ENCODE measurements around the gene CCDC83. TPM values are rescaled to one million over a fixed set of nuclear protein-coding genes. Genes with fewer than 3 reads are reported as not detected.

CCDC83 gene
- total and polyA plus RNA-seq, 2 experiments from 2014 or later, result not detected

DNA sequence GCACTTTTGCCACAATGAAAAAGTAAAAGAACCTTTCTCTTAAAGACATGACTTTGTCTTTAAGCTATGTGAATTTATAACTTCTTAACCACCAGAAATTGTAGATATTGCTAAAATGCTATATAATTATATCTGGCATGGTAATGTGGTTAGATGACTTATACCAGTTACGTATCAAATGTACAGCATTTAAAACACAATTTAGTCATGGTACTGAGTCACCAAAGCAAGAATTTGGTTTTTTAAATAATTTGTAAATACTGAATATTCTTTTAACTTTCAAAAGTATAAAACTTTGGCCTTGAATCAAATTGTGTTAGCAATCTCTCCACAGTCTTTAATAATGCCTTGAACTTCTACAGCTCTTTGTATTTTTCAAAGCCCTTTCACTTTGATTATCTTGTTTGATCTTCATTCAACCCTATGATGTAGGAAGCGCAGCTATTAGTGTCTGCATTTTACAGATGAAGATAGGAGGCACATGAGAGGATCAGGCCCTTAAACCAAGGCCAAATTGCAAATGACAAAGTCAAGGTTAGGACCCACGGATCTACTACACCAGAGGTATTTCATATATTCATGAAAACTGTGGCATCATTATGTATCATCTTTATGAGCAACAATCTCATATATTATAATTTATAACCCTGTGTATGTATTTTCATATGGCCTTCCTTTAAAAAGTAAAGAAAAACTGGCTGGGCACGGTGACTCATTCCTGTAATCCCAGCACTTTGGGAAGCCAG, 39.8 kb upstream of the CCDC83 start:
- H3K4me3 Mint-ChIP-seq, result no peak overlapping the region
- H3K27me3 ChIP-seq (ENCODE audit: insufficient read depth), result peaks cover 23% of the 10 kb centered on the region
- H3K36me3 Mint-ChIP-seq (ENCODE audit: low read depth), result no peaks in the 10 kb centered on the region
- no peak overlapping the region for H3K27ac Mint-ChIP-seq
- no peak overlapping the region for H2AFZ ChIP-seq
- no peak for ATAC-seq
- no peaks in the 10 kb centered on the region for H3K9me3 Mint-ChIP-seq
- H4K20me1 ChIP-seq (replicated peaks; ENCODE audit: insufficient read depth), result no peaks in the 10 kb centered on the region
- H3K27me3 Mint-ChIP-seq (ENCODE audit: insufficient read depth, low read depth, poor library complexity), result peaks cover 17% of the 10 kb centered on the region
- no peak overlapping the region for H3K27ac ChIP-seq (ENCODE audit: low read depth)
- H3K4me1 ChIP-seq (ENCODE audit: insufficient read depth), result no peaks in the 10 kb centered on the region
- 0 out of 2 replicates have a peak, but pooled peaks cover 4% of the 10 kb centered on the region for H3F3A ChIP-seq (replicated peaks; ENCODE audit: low read depth)
- no peak overlapping the region for H3K4me2 ChIP-seq
- H3K9me2 ChIP-seq (ENCODE audit: insufficient read depth), result no peaks in the 10 kb centered on the region
- no peak overlapping the region for H3K4me3 ChIP-seq
- H3K4me1 Mint-ChIP-seq, result peaks cover 4% of the 10 kb centered on the region; the same call in 2 of the 3 replicates
- no peaks in the 10 kb centered on the region for H3K79me2 ChIP-seq (replicated peaks; ENCODE audit: insufficient read depth)
- H3K36me3 ChIP-seq (ENCODE audit: insufficient read depth), result no peaks in the 10 kb centered on the region
- TF ChIP-seq, protein P1, sequence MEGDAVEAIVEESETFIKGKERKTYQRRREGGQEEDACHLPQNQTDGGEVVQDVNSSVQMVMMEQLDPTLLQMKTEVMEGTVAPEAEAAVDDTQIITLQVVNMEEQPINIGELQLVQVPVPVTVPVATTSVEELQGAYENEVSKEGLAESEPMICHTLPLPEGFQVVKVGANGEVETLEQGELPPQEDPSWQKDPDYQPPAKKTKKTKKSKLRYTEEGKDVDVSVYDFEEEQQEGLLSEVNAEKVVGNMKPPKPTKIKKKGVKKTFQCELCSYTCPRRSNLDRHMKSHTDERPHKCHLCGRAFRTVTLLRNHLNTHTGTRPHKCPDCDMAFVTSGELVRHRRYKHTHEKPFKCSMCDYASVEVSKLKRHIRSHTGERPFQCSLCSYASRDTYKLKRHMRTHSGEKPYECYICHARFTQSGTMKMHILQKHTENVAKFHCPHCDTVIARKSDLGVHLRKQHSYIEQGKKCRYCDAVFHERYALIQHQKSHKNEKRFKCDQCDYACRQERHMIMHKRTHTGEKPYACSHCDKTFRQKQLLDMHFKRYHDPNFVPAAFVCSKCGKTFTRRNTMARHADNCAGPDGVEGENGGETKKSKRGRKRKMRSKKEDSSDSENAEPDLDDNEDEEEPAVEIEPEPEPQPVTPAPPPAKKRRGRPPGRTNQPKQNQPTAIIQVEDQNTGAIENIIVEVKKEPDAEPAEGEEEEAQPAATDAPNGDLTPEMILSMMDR (conservative IDR thresholded peaks at IDR 0.05; ENCODE audit: low read depth in 2 of 2), result no peak
- TF ChIP-seq EZH2 (IDR thresholded peaks at IDR 0.05; ENCODE audit: low read depth, unreplicated experiment) (no peak), CREB1 (CRISPR knock-in tag; IDR thresholded peaks at IDR 0.05; ENCODE audit: low read depth) (no peak), ZNF331 (CRISPR knock-in tag; IDR thresholded peaks at IDR 0.05; ENCODE audit: low read depth) (no peak), JUNB (IDR thresholded peaks at IDR 0.05; ENCODE audit: unreplicated experiment) (no peak), NANOG (IDR thresholded peaks at IDR 0.05; ENCODE audit: borderline replicate concordance) (no peak), EZH2phosphoT487 (IDR thresholded peaks at IDR 0.05; ENCODE audit: unreplicated experiment) (no peak), ZNF114 (CRISPR knock-in tag; IDR thresholded peaks at IDR 0.05) (no peak), STAT1 (IDR thresholded peaks at IDR 0.05; ENCODE audit: unreplicated experiment) (no peak), POLR2AphosphoS5 (IDR thresholded peaks at IDR 0.05; ENCODE audit: low read depth) (no peak)
- TF ChIP-seq, protein P2, sequence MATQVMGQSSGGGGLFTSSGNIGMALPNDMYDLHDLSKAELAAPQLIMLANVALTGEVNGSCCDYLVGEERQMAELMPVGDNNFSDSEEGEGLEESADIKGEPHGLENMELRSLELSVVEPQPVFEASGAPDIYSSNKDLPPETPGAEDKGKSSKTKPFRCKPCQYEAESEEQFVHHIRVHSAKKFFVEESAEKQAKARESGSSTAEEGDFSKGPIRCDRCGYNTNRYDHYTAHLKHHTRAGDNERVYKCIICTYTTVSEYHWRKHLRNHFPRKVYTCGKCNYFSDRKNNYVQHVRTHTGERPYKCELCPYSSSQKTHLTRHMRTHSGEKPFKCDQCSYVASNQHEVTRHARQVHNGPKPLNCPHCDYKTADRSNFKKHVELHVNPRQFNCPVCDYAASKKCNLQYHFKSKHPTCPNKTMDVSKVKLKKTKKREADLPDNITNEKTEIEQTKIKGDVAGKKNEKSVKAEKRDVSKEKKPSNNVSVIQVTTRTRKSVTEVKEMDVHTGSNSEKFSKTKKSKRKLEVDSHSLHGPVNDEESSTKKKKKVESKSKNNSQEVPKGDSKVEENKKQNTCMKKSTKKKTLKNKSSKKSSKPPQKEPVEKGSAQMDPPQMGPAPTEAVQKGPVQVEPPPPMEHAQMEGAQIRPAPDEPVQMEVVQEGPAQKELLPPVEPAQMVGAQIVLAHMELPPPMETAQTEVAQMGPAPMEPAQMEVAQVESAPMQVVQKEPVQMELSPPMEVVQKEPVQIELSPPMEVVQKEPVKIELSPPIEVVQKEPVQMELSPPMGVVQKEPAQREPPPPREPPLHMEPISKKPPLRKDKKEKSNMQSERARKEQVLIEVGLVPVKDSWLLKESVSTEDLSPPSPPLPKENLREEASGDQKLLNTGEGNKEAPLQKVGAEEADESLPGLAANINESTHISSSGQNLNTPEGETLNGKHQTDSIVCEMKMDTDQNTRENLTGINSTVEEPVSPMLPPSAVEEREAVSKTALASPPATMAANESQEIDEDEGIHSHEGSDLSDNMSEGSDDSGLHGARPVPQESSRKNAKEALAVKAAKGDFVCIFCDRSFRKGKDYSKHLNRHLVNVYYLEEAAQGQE (IDR thresholded peaks at IDR 0.05; ENCODE audit: unreplicated experiment), result no peak
- TF ChIP-seq, protein P3, sequence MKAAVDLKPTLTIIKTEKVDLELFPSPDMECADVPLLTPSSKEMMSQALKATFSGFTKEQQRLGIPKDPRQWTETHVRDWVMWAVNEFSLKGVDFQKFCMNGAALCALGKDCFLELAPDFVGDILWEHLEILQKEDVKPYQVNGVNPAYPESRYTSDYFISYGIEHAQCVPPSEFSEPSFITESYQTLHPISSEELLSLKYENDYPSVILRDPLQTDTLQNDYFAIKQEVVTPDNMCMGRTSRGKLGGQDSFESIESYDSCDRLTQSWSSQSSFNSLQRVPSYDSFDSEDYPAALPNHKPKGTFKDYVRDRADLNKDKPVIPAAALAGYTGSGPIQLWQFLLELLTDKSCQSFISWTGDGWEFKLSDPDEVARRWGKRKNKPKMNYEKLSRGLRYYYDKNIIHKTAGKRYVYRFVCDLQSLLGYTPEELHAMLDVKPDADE (IDR thresholded peaks at IDR 0.05), result no peak
- TF ChIP-seq, protein P4, sequence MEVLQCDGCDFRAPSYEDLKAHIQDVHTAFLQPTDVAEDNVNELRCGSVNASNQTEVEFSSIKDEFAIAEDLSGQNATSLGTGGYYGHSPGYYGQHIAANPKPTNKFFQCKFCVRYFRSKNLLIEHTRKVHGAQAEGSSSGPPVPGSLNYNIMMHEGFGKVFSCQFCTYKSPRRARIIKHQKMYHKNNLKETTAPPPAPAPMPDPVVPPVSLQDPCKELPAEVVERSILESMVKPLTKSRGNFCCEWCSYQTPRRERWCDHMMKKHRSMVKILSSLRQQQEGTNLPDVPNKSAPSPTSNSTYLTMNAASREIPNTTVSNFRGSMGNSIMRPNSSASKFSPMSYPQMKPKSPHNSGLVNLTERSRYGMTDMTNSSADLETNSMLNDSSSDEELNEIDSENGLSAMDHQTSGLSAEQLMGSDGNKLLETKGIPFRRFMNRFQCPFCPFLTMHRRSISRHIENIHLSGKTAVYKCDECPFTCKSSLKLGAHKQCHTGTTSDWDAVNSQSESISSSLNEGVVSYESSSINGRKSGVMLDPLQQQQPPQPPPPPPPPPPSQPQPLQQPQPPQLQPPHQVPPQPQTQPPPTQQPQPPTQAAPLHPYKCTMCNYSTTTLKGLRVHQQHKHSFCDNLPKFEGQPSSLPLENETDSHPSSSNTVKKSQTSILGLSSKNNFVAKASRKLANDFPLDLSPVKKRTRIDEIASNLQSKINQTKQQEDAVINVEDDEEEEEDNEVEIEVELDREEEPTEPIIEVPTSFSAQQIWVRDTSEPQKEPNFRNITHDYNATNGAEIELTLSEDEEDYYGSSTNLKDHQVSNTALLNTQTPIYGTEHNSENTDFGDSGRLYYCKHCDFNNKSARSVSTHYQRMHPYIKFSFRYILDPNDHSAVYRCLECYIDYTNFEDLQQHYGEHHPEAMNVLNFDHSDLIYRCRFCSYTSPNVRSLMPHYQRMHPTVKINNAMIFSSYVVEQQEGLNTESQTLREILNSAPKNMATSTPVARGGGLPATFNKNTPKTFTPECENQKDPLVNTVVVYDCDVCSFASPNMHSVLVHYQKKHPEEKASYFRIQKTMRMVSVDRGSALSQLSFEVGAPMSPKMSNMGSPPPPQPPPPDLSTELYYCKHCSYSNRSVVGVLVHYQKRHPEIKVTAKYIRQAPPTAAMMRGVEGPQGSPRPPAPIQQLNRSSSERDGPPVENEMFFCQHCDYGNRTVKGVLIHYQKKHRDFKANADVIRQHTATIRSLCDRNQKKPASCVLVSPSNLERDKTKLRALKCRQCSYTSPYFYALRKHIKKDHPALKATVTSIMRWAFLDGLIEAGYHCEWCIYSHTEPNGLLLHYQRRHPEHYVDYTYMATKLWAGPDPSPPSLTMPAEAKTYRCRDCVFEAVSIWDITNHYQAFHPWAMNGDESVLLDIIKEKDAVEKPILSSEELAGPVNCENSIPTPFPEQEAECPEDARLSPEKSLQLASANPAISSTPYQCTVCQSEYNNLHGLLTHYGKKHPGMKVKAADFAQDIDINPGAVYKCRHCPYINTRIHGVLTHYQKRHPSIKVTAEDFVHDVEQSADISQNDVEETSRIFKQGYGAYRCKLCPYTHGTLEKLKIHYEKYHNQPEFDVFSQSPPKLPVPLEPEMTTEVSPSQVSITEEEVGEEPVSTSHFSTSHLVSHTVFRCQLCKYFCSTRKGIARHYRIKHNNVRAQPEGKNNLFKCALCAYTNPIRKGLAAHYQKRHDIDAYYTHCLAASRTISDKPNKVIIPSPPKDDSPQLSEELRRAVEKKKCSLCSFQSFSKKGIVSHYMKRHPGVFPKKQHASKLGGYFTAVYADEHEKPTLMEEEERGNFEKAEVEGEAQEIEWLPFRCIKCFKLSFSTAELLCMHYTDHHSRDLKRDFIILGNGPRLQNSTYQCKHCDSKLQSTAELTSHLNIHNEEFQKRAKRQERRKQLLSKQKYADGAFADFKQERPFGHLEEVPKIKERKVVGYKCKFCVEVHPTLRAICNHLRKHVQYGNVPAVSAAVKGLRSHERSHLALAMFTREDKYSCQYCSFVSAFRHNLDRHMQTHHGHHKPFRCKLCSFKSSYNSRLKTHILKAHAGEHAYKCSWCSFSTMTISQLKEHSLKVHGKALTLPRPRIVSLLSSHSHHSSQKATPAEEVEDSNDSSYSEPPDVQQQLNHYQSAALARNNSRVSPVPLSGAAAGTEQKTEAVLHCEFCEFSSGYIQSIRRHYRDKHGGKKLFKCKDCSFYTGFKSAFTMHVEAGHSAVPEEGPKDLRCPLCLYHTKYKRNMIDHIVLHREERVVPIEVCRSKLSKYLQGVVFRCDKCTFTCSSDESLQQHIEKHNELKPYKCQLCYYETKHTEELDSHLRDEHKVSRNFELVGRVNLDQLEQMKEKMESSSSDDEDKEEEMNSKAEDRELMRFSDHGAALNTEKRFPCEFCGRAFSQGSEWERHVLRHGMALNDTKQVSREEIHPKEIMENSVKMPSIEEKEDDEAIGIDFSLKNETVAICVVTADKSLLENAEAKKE (CRISPR knock-in tag; IDR thresholded peaks at IDR 0.05), result no peak
- no peak for DNase-seq (ENCODE audit: low spot score)
